Bronchial epithelial cell (primary cell): ENCODE measurements around the gene RHEB. TPM values are rescaled to one million over a fixed set of nuclear protein-coding genes. Genes with fewer than 3 reads are reported as not detected.

ENCODE experiments used
- DNase-seq: peaks from one replicate; pipeline ENCODE4 v3.0.0-alpha.2; 2010; ENCODE audit warnings: low read depth
- FAIRE-seq: peaks from 2 replicates; lab custom pipeline; 2011; peaks lifted over from hg19 to GRCh38; lab: Jason Lieb, UNC
- H3K27me3 ChIP-seq: 2 replicates; pipeline ENCODE4 v1.5.1; 2011; ENCODE audit warnings: low read length; ENCODE audit not compliant: control insufficient read depth, insufficient read depth
- H3K36me3 ChIP-seq: 2 replicates; pipeline ENCODE4 v1.5.1; 2011; ENCODE audit warnings: low read length; ENCODE audit not compliant: control insufficient read depth, insufficient read depth
- H3K4me3 ChIP-seq: 2 replicates; pipeline ENCODE4 v1.5.1; 2011; ENCODE audit warnings: mild to moderate bottlenecking, low read depth, low read length, control low read depth
- total RNA-seq: library from RNA; depleted of rRNA; stranded (reverse); fragments of >200 nt; gene quantifications from 2 replicates; pipeline ENCODE4 v1.2.1, GENCODE V29; 2014
- TF ChIP-seq, protein P1 (sequence below): IDR thresholded peaks from 2 replicates; pipeline ENCODE4 v1.5.1; 2011; ENCODE audit warnings: mild to moderate bottlenecking, moderate library complexity, low read length, control low read depth, inconsistent platforms; ENCODE audit not compliant: insufficient read depth, severe bottlenecking

Gene RHEB
- total RNA-seq, 1 donor from 2014 or later = 68.7 TPM

DNA sequence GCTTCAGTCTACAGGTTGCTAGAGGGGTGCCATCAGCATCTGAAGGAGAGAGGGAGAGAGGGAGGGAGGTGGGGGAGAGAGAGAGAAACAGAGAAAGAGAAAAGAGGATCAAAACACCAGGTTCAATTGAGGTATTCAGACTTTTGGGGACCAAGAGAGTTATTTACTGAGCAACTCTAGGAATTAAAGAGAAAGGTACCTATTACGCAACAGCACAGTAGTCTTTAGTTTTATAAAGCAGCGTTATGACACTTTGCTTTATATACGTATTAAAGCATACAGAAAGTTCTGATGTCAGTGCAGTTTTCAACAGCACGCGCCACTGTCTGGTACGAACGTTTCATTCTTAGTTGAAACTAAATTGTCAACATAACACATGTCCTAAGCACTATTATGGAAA lies 41.8 kb downstream of the RHEB start:
- peaks cover 9% of the 10 kb centered on the region for H3K36me3 ChIP-seq
- FAIRE-seq = no peak
- DNase-seq = no peak
- no peaks in the 10 kb centered on the region for H3K27me3 ChIP-seq
- no peak overlapping the region for H3K4me3 ChIP-seq
- TF ChIP-seq, protein P1, sequence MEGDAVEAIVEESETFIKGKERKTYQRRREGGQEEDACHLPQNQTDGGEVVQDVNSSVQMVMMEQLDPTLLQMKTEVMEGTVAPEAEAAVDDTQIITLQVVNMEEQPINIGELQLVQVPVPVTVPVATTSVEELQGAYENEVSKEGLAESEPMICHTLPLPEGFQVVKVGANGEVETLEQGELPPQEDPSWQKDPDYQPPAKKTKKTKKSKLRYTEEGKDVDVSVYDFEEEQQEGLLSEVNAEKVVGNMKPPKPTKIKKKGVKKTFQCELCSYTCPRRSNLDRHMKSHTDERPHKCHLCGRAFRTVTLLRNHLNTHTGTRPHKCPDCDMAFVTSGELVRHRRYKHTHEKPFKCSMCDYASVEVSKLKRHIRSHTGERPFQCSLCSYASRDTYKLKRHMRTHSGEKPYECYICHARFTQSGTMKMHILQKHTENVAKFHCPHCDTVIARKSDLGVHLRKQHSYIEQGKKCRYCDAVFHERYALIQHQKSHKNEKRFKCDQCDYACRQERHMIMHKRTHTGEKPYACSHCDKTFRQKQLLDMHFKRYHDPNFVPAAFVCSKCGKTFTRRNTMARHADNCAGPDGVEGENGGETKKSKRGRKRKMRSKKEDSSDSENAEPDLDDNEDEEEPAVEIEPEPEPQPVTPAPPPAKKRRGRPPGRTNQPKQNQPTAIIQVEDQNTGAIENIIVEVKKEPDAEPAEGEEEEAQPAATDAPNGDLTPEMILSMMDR = no peak

DNA sequence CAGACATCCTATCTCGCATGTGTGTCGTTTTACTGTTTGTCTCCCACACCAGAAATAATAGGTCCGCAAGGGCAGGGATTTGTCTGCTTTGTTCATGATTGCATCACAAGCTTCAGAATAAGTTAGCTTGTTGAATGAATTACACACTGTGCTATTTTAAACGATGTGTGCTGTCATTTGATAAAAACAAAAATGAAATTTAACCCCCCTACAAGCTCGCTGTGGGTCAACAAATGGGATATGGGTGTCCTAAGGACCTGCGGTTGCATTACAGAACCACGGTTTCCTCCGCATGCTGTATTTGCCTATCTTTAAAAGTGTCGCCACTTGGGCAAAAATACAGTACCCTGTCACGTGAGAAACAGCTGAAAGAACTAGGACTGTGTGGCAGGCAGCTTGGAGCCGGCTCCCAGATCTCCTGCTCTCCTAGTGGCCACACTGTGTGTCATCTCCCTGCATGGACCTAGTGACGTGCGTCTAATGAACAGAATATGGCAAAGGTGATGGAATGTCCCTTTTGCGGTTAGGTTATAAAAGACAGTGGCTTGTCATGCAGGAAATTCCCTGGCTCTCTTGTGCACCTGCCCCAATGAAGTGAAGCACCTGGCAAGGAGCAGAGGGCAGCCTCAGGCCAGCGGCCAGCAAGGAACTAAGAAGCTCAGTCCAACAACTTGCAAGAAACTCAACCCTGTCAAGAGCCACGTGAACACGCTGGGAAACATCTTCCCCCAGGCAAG lies 46.9 kb downstream of the RHEB start:
- H3K27me3 ChIP-seq = no peaks in the 10 kb centered on the region
- no peak for DNase-seq
- H3K4me3 ChIP-seq = no peak overlapping the region
- TF ChIP-seq, protein P1 = no peak
- peaks cover 20% of the 10 kb centered on the region for H3K36me3 ChIP-seq
- FAIRE-seq = no peak

DNA sequence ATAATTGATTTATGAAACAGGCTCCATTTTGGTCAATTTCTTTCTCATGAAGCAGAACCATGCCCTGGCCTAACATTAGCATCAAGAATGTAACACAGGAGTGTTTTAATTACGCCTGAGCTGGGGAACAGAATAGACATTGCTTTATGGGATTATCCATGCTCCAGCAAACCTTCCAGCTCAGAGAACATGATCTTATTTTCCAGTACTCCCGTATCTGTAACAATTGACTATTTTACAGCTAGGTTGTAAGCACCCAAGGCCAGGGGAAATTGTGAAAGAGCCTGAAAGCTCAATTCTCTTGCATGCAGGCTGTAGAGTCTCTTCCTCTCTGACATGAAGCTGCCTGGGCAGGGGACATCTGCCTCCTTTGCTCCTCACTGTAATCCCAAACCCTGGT lies 49.0 kb downstream of the RHEB start:
- no peaks in the 10 kb centered on the region for H3K27me3 ChIP-seq
- FAIRE-seq (no peak), DNase-seq (no peak)
- H3K36me3 ChIP-seq = peaks cover 22% of the 10 kb centered on the region
- no peak overlapping the region for H3K4me3 ChIP-seq
- TF ChIP-seq, protein P1 = no peak

DNA sequence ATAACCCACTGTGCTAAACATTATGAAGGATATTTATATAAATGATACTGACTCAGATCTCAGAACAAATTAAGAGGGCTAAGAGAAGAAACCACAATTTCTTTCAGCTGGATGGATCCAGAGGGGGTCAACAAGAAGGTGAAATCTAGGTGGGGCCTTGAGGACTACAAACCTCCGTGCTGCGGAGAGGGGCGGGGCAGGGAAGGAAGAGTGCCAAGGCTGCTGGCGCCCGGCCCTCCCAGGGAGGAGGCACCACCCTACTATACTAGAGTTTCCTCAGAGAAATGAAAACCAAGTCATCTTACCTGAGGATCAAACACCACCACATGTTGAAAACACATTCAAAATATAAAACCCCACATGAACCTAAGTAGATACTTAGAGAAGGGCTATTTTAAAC lies 50.4 kb downstream of the RHEB start:
- DNase-seq (no peak), FAIRE-seq (no peak)
- Histone ChIP-seq H3K4me3 (no peak overlapping the region), H3K27me3 (no peaks in the 10 kb centered on the region), H3K36me3 (peaks cover 22% of the 10 kb centered on the region)
- TF ChIP-seq, protein P1 = no peak

DNA sequence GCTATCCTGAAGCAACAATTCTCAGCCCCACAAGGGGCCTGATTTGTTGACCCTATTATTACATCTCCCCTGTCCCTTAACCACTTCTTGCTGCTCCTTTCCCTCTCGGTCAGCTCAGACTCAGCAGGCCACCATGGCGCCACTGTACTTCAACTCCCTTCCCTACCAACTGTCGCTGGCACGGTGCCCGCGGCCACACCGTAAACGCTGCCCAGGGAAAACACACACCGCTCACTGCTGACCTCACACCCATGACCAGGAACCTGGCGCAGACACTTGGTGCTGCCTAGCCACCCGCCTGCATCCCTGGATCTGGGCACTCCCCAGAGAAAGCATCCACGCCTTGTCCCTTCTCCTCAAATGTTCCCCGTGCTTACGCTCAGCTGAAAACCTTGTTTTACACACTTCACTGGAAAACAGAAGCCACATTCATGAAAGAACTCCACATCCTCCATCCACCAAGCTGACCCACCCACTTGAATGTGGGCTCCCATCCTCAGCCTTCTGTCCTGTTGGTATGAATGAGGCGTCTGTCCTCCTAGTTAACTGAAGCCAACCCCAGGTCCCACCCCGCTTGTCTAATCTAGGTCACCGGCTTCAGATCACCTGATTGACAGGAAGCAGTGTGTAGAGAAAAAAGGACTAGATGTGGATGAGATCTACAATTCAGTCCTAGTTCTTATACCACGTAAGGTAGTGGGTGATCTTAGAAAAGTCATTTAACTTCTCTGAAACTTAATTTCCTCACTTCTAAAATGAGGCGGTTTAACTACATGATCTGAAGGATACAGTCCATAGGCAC lies 51.3 kb downstream of the RHEB start:
- H3K36me3 ChIP-seq = peaks cover 20% of the 10 kb centered on the region
- TF ChIP-seq, protein P1 = no peak
- no peaks in the 10 kb centered on the region for H3K27me3 ChIP-seq
- no peak overlapping the region for H3K4me3 ChIP-seq
- FAIRE-seq (no peak), DNase-seq (no peak)
